NCI-H146 treated with DMSO at 0.1 percent for 48 hours (cell line): Measurements from ENCODE around the gene ZNF543.

Source experiments
- DNase-seq: peaks from one replicate; lab custom pipeline; 2025; ENCODE audit not compliant: unreplicated experiment; lab: John Stamatoyannopoulos, UW

The ZNF543 gene

GRCh38 chr19:57377498-57378146, 57.4 kb downstream of the ZNF543 start:
- no peak for DNase-seq
